NCI-H226 (cell line): ENCODE results near the gene LRRC51.

Source experiments
- DNase-seq: peaks from one replicate; pipeline ENCODE4 v3.0.0-alpha.2; 2015

Gene LRRC51, protein sequence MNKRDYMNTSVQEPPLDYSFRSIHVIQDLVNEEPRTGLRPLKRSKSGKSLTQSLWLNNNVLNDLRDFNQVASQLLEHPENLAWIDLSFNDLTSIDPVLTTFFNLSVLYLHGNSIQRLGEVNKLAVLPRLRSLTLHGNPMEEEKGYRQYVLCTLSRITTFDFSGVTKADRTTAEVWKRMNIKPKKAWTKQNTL

DNA sequence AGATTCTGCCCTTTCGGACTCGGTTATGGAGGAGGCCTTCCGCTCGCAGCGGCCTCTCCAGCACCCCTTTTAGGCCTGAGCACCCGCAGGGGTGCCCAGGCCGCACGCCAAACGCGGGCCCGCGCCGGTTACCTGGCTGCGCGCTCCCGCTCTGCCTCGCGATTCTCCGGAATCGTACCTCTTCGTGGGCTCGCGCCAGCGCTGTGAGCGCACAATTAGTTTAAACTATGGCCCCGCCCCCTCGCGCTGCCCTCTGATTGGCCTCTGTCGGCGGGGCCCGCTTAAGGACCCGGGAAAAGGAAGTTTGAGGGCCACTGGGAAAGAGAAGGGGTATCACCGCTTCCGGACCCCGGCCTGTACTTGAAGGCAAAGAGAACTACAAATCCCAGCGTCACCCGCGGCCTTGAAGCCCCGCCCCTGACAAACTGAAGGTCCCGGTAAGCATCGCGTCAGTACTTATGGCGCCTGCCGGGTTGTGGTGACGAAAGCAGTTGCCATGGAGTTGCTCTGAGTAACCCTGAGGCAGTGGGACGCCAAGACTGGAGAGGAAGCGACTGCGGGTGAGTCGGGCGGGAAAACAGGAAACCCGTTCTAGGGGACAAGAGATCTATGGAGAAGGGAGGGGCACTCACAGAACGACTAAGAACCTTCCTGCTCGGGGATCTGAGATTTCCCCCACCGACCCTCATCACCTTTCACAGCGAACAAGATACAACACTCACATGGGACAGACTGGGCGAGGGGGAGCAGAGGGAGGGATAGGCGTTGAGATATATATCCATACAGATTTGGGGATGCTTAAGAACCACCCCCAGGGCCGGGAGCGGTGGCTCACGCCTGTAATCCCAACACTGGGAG lies at the start of gene LRRC51, which contains the start of gene NUMA1:
LRRC51 (plus strand) TSS at position 525 of the 858 bp plus-strand sequence. CDS start 8,234 bp downstream, outside the sequence.
NUMA1 (minus strand) TSS at position 217 of the 858 bp plus-strand sequence. CDS start 44,599 bp downstream, outside the sequence.
- DNase-seq: peak; percentile 99

DNA sequence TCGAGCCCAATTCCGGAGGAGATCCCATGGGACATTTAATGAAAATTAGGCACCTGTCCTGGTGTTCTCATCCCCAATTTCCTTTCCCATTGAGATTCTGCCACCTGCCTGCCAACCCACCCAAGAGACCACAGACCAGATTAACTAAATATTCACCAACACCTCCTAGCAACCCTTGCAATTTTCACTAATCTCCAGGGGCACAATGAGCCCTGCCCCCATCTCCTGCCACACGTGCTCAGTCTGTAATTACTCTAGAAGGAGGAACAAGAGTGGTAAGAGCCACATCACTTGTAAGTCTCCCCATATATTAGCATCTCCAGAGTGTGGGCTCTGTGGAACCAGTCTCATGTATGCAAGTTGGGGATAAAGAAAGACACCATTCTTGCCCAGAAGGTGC lies 44.0 kb upstream of the LRRC51 start:
- no peak for DNase-seq

DNA sequence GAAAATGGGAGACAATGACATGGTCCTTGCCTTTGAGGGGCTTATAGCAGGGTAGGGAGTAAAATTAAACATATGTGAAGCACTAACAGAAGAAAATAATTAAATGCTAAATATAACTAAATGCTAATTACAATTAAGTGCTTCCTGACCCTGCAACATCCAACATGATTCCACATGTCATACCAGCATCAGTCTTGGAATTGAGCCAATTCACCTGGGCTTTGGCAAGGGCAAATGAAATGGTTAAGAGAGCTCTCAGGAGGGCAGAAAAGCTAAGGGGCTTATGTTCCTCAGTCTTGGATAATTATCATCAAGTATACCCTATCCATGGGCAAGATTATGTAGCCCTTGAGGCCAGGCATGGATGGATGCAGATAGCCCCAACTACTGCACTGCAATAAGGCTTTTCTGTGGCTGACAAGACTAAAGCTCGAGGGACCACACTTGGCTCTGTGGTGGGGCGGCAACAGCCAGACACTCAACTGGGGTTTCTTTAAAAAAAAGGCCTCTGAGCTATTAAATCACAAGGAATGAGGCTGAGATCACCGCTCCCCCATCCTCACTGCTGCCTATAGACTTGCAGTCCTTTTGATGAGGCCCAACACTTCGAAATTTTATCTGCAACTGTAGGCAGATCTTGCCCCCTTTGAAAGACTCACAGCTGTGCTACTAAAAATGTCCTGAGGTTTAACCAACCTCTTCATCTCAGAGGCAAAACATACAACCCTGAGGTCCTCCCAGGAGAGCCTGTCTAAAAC lies 42.9 kb upstream of the LRRC51 start:
- DNase-seq: no peak

DNA sequence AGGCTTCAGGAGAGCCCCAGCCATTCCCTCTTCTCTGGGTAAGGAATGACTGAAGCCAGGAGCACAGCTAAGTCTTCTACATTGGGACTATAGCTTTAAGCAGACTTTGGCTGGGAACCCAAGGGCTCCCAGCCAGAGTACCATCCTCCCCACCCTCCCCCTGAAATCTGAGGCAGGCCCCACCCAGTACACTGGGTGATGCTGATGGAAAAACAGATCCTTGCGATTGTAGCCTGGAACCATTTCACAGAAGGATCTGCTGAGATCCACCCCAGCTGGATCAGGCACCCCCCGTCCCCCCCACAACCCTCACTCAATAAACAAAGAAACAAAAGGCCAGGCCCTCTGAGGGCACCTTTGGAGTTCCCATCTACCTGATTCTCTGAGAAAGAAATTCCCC lies 42.2 kb upstream of the LRRC51 start:
- peak; percentile 33 for DNase-seq

DNA sequence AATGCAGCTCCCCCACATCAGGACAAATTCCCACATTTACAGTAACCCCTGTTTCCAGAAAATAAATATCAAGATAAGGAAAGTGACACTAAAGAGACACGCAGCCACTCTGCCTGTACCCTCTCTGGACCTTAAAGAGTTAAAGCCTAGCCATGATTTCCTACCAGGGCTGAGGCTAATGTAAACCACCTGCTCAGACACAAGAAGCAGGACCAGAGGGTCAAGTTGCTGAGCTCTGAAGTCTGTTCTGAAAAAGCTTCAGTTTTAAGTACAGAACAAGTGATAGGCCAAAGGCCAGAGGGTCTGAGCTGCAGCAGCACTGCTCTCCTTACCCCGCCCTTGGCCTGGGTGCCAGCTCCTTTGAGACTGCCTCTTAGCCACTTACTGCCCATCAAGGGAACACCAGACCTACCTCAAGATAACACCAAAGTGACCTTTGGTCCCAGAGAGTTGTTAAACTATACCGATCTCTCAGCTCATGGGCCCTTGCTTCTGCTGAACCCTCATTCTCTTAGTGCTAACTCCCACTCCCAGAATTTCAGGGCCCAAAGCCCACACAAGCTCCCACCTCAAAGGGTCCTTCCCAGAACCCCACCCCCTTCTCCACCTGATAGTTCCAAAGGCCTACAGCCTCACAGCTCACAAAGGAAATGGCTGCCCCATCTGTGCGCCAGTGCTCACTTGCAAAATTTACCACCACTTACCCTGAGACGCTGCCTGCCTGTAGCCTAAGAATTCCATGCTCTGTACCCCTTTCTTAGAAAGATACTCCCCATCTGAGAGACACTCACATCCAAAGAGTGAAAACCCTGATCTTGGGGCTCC lies 41.4 kb upstream of the LRRC51 start:
- no peak for DNase-seq

DNA sequence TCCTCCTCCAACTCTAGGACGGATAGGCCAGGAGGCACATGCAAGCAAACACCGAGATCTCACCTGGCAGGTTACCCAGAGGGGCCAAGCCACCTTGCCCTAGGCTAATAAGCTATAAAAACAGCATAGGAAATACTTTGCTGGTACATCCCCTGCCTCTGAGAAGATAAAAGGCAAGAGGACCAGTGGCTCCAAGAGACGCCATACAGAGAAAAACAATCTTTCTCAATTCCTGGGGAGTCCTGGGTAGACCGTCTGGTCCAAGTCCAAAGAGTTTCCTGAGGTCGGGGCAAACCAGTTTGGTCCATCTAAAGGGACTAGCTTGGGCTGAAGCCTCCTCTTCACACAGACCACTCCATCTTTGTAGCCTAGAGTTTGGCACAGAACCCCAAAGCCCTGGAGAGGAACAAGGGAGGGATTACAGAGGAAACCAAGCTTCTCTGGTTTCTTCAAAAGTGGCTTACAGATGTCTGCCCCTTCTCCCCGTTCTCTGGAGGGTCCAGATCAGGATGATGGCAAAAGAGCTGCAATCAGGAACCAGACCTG lies 40.7 kb upstream of the LRRC51 start:
- no peak for DNase-seq

DNA sequence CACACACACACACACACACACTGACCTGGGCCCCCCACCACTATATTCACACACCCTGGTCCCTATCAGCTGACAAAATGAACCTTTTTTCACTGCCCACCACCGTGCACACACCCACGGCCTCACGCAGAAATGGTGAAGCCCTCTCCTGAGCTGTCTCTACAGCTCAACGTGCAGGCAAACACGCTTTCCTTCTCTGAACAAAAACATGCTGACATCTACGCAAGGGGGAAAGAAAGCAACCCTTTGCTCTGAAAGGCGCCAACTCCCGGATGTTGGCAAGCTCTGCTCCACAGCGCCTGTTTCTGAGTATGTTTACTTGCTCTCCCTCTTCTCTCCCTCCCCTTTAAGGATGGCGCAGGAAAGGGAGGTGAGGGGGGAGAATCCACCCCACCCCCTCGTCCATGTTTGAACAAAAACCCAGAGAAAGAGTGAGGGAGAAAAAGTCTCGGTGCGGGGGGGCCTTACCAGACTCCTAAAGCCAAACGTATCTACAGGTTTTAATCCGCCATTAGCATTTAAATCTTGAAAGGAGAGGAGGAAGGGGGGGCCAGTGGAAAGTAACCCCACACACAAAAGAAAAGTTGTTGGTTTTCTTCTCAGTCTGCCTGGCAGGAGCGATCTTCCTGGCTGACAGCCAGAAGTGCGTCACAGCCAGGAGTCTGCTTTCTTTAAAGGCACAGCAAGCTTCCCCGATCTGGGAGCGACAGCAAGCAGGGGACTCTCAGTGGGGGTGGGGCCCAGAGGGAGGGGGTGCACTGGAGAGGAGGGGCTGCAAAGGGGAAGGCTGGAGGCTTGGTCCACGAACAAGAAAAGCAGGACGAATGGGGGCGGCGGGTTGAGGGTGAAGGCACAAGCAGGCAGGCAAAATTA lies 39.9 kb upstream of the LRRC51 start:
- DNase-seq: peak; percentile 82

DNA sequence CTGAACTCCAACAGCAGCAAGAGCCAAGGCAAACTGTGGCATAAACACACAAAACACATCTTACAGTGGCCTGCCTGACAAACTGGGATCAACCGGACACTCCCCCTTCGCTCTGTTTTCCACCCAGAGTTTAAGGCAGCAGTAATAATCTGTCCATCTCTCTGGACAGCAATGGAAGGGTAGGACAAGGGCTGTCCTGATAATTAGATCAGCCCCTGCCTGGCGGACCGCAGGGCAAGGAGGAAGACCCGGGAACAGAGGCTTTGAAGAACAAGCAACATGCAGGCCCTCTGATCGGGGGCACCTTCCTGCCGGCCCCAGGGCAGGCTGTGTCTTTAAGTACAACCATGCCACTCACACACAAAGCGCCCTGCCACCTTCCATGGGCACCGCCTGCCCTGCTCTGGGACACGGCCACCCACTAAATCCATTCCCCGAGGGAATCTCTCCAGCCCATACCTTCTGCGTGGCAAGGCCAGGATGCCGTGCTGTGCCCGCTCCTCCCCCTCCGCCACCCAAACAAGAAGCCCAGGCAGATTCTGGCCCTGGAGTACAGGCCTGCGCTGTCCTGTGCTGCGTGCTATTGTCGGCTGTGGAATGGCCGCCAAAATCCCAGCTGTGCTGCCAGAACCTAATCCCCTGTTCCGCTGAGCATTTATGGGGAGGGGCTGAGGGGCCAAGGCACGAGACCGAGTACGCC lies 39.1 kb upstream of the LRRC51 start:
- no peak for DNase-seq

DNA sequence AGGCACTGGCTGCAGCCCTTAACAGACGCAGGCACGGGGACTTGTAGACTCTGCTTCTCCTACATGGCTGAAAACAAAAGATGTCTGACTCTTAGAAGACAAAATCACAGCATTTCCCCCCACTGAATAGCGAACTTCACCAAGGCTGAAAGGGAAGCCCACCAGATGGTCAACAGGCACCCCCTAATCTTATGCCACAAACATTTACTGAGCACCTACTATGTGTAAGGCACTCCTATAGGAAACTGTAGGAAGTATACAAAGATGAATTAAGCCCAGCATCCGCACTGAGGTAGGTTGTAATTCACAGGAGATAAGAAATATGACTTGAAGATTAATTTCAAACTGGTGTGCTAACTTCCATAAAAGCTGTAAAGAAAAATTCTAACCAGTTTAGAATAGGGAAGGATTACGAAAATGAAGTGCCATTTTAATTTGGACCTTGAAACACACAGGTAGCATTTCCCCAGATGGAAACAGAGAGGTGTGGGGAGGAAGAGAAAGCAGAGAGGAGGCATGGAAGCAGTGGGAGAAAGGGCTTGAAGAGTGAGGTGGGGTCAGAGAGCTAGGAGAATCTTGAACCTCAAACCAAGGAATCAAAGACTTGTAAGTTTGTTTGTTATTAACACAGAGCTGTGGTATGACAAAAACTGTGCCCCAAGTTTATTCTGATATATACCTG lies 38.4 kb upstream of the LRRC51 start:
- DNase-seq: no peak

DNA sequence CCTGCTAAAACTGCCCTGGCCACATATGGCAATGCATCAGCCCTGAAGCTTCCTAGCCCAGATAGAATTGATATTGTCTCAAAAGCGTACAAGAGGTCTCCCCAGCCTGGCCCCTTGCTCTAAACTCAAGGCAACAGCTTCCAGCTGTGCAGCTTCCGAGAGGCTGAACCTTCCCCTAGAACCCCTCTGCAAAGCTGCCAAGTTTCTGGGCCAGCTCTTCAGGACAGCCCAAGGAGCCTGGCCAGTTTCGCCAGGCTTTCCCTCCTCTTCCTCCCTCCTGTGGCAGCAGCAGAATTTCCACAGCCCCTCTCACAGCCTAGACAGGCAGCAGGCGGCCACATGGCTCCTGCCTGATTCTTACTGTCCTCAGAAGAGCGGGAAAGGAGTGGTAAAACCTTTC lies 34.8 kb upstream of the LRRC51 start:
- DNase-seq: no peak

DNA sequence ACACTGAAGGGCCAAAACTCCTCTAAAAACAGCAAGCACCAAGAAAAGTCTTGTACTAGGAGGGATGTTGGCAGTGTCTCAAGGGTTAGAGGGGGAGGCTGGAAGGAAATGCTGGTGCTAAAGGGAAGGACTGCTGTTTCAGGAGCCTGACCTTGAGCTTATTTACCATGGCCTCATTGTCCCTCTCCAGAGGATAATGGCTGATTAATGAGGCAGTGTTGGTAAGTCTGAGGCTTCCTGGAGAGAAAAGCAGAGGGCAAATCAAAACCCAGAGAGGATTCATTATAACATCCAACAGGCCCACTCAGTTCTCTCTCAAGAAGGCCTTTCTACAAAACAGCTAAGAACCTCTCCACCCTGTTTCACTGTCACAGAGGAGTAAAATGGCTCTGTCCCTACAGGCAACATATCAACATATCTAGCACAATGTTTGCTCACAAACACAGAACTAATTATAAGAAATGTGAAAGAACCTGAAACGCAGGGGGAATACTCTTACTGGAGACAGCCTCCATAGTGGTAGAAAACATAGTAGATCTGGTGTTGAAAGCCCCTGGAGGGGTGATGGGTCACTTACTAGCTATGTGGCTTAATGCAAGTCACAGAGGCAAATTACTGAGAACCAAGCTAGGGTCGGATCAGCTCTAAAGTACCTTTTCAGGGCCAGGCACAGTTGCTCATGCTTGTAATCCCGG lies 31.7 kb upstream of the LRRC51 start:
- DNase-seq: no peak

DNA sequence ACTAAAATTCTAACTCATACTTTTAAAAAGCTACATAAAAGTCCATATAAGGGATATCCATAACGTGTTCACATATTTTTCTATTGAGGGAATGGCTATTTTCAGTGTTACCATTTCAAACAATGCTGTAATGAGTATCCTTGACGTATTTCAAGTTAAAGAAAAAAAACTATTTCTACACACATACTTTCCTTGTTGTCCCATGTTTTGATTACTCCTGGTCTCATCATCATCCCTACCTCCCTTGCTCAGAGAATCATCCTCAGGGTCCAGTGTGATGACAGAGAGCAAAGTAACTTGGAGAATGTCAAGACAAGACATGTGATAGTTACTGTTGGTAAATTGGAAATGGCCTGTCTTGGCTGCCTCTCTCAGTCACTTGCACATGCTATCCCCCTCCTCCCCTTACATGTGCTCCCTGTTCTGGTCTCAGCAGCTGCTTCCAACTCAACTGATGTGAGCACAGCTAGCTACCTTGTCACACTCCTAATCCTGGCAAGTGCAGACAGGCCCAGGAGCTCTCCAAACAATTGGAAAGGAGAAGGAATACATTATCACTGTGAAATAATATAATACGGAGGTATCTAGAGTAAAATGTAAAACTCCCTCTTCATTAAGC lies 22.1 kb upstream of the LRRC51 start:
- DNase-seq: no peak

DNA sequence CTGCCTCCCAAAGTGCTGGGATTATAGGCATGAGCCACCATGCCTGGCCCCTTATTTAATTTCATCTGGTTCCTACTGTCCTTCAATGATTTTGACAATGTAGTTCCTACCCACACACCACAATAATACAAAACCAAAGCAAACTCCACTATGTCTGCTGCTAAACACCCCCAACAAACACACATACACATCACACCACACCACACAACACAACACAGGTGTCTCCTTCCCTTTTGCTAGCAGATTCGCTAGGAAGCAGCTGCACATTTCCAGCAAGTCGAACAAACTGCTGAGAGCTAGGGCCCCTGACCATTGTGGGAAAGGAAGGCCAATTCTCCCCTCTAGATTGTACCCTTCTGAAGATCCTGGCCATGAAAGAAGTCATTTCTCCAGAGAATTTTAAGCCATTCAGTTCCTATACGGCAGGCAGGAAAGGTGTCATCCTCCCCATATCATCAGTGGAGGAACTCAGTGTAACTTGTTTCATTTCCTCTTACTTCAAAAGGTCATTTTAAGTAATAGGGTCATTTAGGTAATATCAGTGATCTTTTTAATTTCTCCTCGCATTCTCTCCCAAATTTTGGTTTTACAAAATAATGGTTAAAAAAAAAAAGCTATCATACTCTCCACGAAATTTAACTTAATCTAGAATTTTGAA lies 18.8 kb upstream of the LRRC51 start:
- DNase-seq: no peak

DNA sequence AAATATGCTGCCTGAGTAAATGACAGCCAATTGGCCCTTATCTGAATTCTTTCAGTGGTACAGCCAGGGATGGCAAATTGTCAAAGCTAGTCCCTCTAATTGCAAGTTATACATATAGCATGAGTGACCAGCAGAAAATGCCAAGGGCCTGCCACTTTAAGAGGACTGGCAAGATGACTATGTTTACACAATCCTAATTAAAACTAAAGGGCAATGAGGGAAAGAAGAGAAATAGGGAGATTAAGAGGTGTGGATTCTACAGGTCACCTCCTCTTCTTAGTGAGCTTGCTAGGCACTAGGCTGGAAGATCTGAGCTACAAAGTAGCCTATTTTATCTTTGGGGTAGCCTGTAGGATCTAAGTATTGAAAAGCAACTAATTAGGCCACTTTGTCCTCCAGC lies 13.8 kb upstream of the LRRC51 start:
- no peak for DNase-seq

DNA sequence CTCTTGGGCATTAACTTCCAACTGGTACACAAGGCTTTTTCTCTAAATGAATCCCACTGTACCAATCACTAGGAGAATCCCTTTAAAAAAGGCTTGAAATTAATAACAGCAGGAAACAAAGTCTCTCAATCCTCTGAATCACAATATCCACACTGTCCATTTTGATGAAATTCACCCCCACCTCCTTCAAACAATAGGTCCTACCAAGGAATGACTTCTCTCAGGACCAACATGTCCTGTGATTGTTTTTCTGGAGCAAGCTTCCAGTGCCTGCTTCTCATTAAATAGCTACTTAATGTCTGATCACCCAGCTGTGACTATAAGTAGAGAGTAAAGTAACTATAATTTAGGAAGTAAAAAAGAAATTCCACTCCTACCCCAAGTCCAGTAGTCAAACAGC lies 13.4 kb upstream of the LRRC51 start:
- no peak for DNase-seq

DNA sequence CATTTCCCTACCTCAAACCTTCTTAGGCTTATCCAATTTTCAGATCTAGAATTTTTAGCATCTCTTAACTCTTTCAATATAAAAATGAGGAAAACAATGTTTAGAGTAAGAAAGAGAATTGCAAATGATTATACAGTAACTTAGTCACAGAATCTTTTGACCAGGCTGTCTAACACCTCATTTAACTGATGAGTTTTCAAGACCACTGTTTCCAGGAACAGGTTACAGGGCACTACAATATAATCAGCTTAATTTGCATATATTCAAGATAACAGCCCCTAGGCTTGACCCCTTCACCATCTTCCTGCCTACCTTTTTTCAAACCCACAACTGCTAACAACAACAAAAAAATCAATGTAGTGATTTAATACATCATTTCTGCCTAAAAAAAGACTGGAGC lies 13.0 kb upstream of the LRRC51 start:
- no peak for DNase-seq

DNA sequence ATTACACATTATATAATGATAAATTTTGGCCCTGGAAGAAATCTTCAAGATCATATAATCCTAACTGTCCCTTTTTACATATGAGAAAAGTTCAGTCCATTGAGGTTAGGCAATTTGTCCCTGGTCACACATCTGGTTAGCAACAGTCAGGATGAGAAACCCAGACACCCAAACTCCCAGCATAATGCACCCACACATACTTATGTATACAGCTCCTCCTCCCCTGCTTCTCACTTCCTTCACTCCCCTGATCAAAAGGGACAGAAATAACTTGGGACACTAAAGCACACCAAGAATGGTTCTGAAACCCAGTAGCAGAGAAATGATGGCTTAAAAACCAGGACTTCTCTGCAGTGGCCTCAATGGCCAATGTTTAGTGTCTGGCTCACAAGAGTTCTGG lies 11.4 kb upstream of the LRRC51 start:
- no peak for DNase-seq

DNA sequence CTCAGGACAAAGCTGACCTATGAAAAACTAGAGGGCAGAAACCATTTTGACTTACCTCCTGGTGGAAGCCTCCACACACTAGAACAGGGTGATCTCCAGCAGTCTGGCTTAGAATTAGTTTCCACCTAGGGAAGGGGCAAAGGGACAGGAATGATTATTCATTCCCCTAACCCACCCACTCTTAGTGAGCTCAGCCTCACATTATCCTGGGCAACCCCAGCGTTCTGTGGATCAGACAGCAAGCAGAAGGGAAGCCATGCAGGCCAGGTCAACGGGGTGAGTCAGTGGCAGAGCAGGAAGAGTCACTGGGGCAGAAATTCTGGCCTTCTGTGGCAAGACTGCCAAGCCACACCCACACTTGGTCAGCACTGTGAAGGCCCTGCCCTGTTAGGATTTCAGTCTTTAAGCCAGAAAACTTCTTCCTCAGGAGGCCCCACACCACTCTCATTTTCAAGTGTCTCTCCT lies 10.8 kb upstream of the LRRC51 start:
- peak; percentile 83 for DNase-seq
